Left lung (tissue), 10 donors: Measurements from ENCODE around the gene PDGFC. TPM values are rescaled to one million over a fixed set of nuclear protein-coding genes. Genes with fewer than 3 reads are reported as not detected.
A peak's percentile ranks its signal among the peaks of the same experiment; 100 is the strongest.

Experiments used
- ATAC-seq: fragments of 200-7000 bp; cut with Tn5 transposase; one replicate; pipeline ENCODE4 v1.9.1; 2020; ENCODE audit warnings: moderate library complexity
- DNase-seq, 4 donors: peaks; one replicate each; pipeline ENCODE4 v3.0.0-alpha.2; 2013 to 2020
- H3K27ac ChIP-seq, 2 donors: fragments of 200-600 bp; sonication (generic) in 1 of 2; one replicate each; pipeline versions ENCODE4 v1.5.0 to v1.8.0; 2020 to 2021
- H3K27me3 ChIP-seq, 2 donors: fragments of 200-600 bp; sonication (generic) in 1 of 2; one replicate each; pipeline versions ENCODE4 v1.5.0 to v1.8.0; 2020 to 2021
- H3K36me3 ChIP-seq, 2 donors: fragments of 200-600 bp; sonication (generic) in 1 of 2; one replicate each; pipeline versions ENCODE4 v1.5.0 to v1.8.0; 2020 to 2021
- H3K4me1 ChIP-seq, 2 donors: fragments of 200-600 bp; one replicate each; pipeline ENCODE4 v1.8.0; 2021
- H3K4me3 ChIP-seq, 2 donors: fragments of 200-600 bp; sonication (generic) in 1 of 2; one replicate each; pipeline versions ENCODE4 v1.5.0 to v1.8.0; 2020 to 2021; ENCODE audit warnings: mild to moderate bottlenecking in 1 of 2
- H3K9me3 ChIP-seq, 2 donors: fragments of 200-600 bp; sonication (generic) in 1 of 2; one replicate each; pipeline versions ENCODE4 v1.5.0 to v1.8.0; 2020 to 2021
- CTCF ChIP-seq, 2 donors: fragments of 200-600 bp; sonication (generic) in 1 of 2; IDR thresholded peaks; one replicate each; pipeline versions ENCODE4 v1.5.0 to v1.8.0; 2021; ENCODE audit warnings: antibody characterized with exemption in 2 of 2
- intact Hi-C, 2 donors: fragments of 100-400 bp; cut with DNase I; formaldehyde crosslinking; loops; one replicate each; pipeline versions ENCODE4 v1.11.2 to v1.14.2; 2022
- polyA plus RNA-seq, 6 donors: library from polyadenylated mRNA; unstranded; fragments of 120-200 nt; gene quantifications; one replicate each; pipeline ENCODE4 v1.2.1, GENCODE V29; 2013; ENCODE audit not compliant: insufficient read length in 6 of 6
- total RNA-seq, 2 donors: library from RNA; stranded (reverse); fragmentation: NEBNext Ultra II Directional; extraction: Animal tissue kit (Norgen Biotek cat#: 25700); gene quantifications; one replicate each; pipeline ENCODE4 v1.2.1, GENCODE V29; 2021
- donor health status: DM: no; HTN: yes; CAD: no.
- donor health status: DM: no; HTN: no; CAD: no.

The PDGFC gene
- total and polyA plus RNA-seq, 8 donors, result 22.4 to 51.6 (median 37.4) TPM

GRCh38 chr4:156732634-156733033 is 239.0 kb downstream of the PDGFC start:
- Histone ChIP-seq H3K27me3 (no peaks in the 10 kb centered on the region), H3K36me3 (no peaks in the 10 kb centered on the region), H3K4me1 (no peaks in the 10 kb centered on the region), H3K27ac (no peak overlapping the region), H3K4me3 (no peak overlapping the region), H3K9me3 (peaks cover 0 to 25% of the 10 kb centered on the region in 2 donors)
- intact Hi-C loops, result no loop called here
- TF ChIP-seq CTCF (IDR thresholded peaks at IDR 0.05), result no peak
- DNase-seq (no peak), ATAC-seq (no peak)

GRCh38 chr4:156729416-156729815 is 242.2 kb downstream of the PDGFC start:
- TF ChIP-seq CTCF (IDR thresholded peaks at IDR 0.05), result no peak
- H3K4me1 ChIP-seq, result no peaks in the 10 kb centered on the region
- H3K27me3 ChIP-seq, result no peaks in the 10 kb centered on the region
- intact Hi-C loops, result no loop called here
- no peak overlapping the region for H3K4me3 ChIP-seq
- no peaks in the 10 kb centered on the region for H3K36me3 ChIP-seq
- ATAC-seq, result no peak
- H3K9me3 ChIP-seq, result peaks cover 0 to 25% of the 10 kb centered on the region in 2 donors
- DNase-seq, result no peak
- no peak overlapping the region for H3K27ac ChIP-seq

- Histone ChIP-seq H3K4me3 (no peak overlapping the region), H3K36me3 (no peaks in the 10 kb centered on the region), H3K27ac (no peak overlapping the region), H3K4me1 (no peaks in the 10 kb centered on the region), H3K27me3 (no peaks in the 10 kb centered on the region), H3K9me3 (peaks cover 0 to 8% of the 10 kb centered on the region in 2 donors)
- no peak for TF ChIP-seq CTCF (IDR thresholded peaks at IDR 0.05)
- DNase-seq, result peak in 1 of 4 donors; percentile 54
- no peak for ATAC-seq
- intact Hi-C loops, result no loop called here
Measured at GRCh38 chr4:156725257-156725656, 246.3 kb downstream of the PDGFC start.

- Histone ChIP-seq H3K27me3 (no peaks in the 10 kb centered on the region), H3K4me1 (no peaks in the 10 kb centered on the region), H3K4me3 (no peak overlapping the region), H3K9me3 (peaks cover 0 to 8% of the 10 kb centered on the region in 2 donors), H3K27ac (no peak overlapping the region), H3K36me3 (no peaks in the 10 kb centered on the region)
- DNase-seq, result peak in 1 of 4 donors; percentile 53
- ATAC-seq, result no peak
- no peak for TF ChIP-seq CTCF (IDR thresholded peaks at IDR 0.05)
- intact Hi-C loops, result no loop called here
Measured at GRCh38 chr4:156723951-156724668, 247.5 kb downstream of the PDGFC start.

- no peak for DNase-seq
- H3K4me3 ChIP-seq, result no peak overlapping the region
- no peak overlapping the region for H3K27ac ChIP-seq
- no peaks in the 10 kb centered on the region for H3K27me3 ChIP-seq
- no peak for TF ChIP-seq CTCF (IDR thresholded peaks at IDR 0.05)
- no peaks in the 10 kb centered on the region for H3K9me3 ChIP-seq
- intact Hi-C loops, result no loop called here
- peak; percentile 45 for ATAC-seq
- H3K36me3 ChIP-seq, result no peaks in the 10 kb centered on the region
- no peaks in the 10 kb centered on the region for H3K4me1 ChIP-seq
Measured at GRCh38 chr4:156718226-156718625, 253.4 kb downstream of the PDGFC start.
